DND-41 (cell line): ENCODE results near the gene ARL4A.

Experiments
- ATAC-seq: fragments of 200-7000 bp; cut with Tn5 transposase; 3 replicates; pipeline ENCODE4 v1.9.1; 2021; ENCODE audit warnings: low read depth; ENCODE audit not compliant: insufficient read depth
- DNase-seq: peaks from one replicate; pipeline ENCODE4 v3.0.0-alpha.2; 2020
- H2AFZ ChIP-seq: 2 replicates; pipeline ENCODE4 v1.6.0; 2012; ENCODE audit warnings: low read depth, low read length
- H3K27ac ChIP-seq: 2 replicates; pipeline ENCODE4 v1.5.1; 2012; ENCODE audit warnings: low read length, inconsistent platforms
- H3K27me3 ChIP-seq: fragments of 200-600 bp; sonication (generic); 2 replicates; pipeline ENCODE4 v1.6.0; 2012; ENCODE audit warnings: low read length, mild to moderate bottlenecking, inconsistent platforms; ENCODE audit not compliant: insufficient read depth, poor library complexity
- H3K36me3 ChIP-seq: 2 replicates; pipeline ENCODE4 v1.5.1; 2012; ENCODE audit warnings: low read length, inconsistent platforms; ENCODE audit not compliant: insufficient read depth
- H3K4me1 ChIP-seq: 2 replicates; pipeline ENCODE4 v1.5.1; 2012; ENCODE audit warnings: mild to moderate bottlenecking, low read length; ENCODE audit not compliant: insufficient read depth
- H3K4me2 ChIP-seq: 2 replicates; pipeline ENCODE4 v1.6.0; 2012; ENCODE audit warnings: mild to moderate bottlenecking, moderate library complexity, low read length, inconsistent platforms; ENCODE audit not compliant: insufficient read depth
- H3K4me3 ChIP-seq, 2 experiments: fragments of 200-600 bp in 1 of 2; shearing (Covaris generic) in 1 of 2; 2 replicates each; pipeline ENCODE4 v1.5.1; 2012 to 2016; ENCODE audit warnings: inconsistent platforms in 2 of 2, low read length in 2 of 2, mild to moderate bottlenecking in 2 of 2, low read depth in 1 of 2, moderate library complexity in 1 of 2
- H3K79me2 ChIP-seq: 2 replicates; pipeline ENCODE4 v1.6.0; 2012; ENCODE audit warnings: low read length, inconsistent platforms; ENCODE audit not compliant: insufficient read depth
- H3K9ac ChIP-seq: 2 replicates; pipeline ENCODE4 v1.6.0; 2012; ENCODE audit warnings: low read depth, mild to moderate bottlenecking, inconsistent platforms, low read length, moderate library complexity
- H3K9me3 ChIP-seq: 2 replicates; pipeline ENCODE4 v1.5.1; 2012; ENCODE audit warnings: low read length, moderate library complexity, mild to moderate bottlenecking, inconsistent platforms; ENCODE audit not compliant: insufficient read depth, severe bottlenecking
- H4K20me1 ChIP-seq: 2 replicates; pipeline ENCODE4 v1.6.0; 2012; ENCODE audit warnings: low read length; ENCODE audit not compliant: insufficient read depth
- CTCF ChIP-seq: IDR thresholded peaks from 2 replicates; pipeline ENCODE4 v1.5.1; 2012; ENCODE audit warnings: borderline replicate concordance, low read length, moderate library complexity, mild to moderate bottlenecking; ENCODE audit not compliant: poor library complexity, severe bottlenecking; ENCODE audit errors: extremely low read depth
- EZH2 ChIP-seq: IDR thresholded peaks from 3 replicates; pipeline ENCODE4 v1.6.1; 2012; ENCODE audit warnings: borderline replicate concordance, low read depth, mild to moderate bottlenecking, moderate library complexity, low read length, inconsistent platforms; ENCODE audit not compliant: severe bottlenecking

ARL4A gene

DNA sequence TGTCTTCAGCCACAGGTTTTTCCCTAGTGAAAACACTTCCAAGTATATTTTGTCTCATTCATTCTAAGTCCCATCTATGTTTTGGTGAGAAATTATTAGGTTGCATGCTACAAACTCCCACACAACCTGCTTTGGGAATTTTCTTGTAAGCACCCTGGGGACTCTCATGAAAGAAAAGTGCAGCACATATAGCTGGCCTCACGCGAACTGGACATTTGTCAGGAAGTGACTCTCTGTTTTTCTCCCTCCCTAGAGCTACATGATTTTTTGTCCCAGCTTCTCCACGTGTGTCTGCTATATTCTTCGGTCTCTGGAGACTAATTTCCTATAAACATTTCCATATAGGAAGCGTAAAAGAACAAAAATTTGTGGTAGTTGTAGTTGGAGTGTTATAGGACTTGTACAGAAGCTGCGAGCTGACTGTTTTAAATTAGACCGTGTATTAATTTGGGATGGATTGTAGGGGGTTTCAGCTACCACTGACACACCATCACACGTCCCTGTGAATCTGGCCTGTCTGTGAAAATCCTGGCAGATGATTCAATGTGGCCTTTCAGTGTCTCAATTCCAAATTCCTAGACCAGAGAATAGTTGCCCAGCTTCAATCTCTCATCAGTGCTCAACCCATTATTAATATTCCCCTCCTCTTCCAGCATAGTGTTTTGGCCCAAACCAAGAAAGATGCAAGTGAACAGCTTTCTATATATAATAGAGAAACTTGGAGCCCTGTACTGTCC lies 40.2 kb downstream of the ARL4A start:
- H3K27me3 ChIP-seq, result no peaks in the 10 kb centered on the region
- ATAC-seq (no peak), DNase-seq (no peak)
- no peak overlapping the region for H2AFZ ChIP-seq
- H3K9me3 ChIP-seq, result no peaks in the 10 kb centered on the region
- no peak overlapping the region for H3K4me2 ChIP-seq
- no peaks in the 10 kb centered on the region for H3K36me3 ChIP-seq
- no peaks in the 10 kb centered on the region for H3K79me2 ChIP-seq
- H3K4me1 ChIP-seq, result no peaks in the 10 kb centered on the region
- H4K20me1 ChIP-seq, result no peaks in the 10 kb centered on the region
- H3K9ac ChIP-seq, result no peak overlapping the region
- H3K4me3 ChIP-seq, result no peak overlapping the region
- H3K27ac ChIP-seq, result no peak overlapping the region
- TF ChIP-seq EZH2 (no peak), CTCF (no peak)

DNA sequence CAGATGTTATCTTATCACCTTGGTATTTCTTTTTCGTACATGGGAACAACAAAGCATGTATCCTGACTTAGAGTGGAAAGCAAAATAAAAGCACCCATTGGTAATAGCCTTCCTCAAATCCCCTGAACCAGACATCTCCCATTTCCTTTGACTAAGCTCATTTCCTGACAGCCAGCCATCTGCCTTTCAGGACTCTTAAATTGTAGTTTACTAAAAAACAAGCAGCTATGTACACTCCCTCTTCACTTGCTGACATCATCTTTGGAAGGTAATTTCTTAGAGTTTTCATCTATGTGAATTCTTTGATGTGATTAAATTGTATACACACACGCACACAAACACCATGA lies 40.7 kb downstream of the ARL4A start:
- no peaks in the 10 kb centered on the region for H3K79me2 ChIP-seq
- no peak overlapping the region for H3K9ac ChIP-seq
- H3K4me2 ChIP-seq, result no peak overlapping the region
- ATAC-seq (no peak), DNase-seq (no peak)
- no peak overlapping the region for H3K27ac ChIP-seq
- TF ChIP-seq CTCF (no peak), EZH2 (no peak)
- no peaks in the 10 kb centered on the region for H3K27me3 ChIP-seq
- H3K9me3 ChIP-seq, result no peaks in the 10 kb centered on the region
- no peak overlapping the region for H2AFZ ChIP-seq
- no peak overlapping the region for H3K4me3 ChIP-seq
- H3K4me1 ChIP-seq, result no peaks in the 10 kb centered on the region
- no peaks in the 10 kb centered on the region for H4K20me1 ChIP-seq
- H3K36me3 ChIP-seq, result no peaks in the 10 kb centered on the region

DNA sequence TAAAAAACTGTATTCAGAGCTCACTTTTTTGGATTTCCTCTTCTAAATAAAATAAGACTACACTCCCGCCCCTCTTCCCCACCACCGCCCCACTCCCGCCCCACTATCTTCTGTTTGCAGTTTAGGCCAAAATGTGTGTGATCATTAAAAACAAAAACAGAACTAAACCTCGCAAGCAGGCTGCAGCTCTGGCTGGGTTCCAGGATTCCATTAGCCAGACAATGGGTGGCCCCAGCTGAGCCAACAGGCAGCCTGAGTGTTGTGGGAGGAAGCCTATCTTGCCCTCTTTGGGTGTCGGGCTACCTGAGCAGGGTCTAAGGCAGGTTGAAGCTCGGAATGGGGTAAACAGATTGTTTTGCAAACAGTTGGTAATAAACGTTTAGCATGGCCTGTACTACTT lies 41.7 kb downstream of the ARL4A start:
- no peak for ATAC-seq
- Histone ChIP-seq H3K4me3 (no peak overlapping the region), H3K27ac (no peak overlapping the region), H3K9ac (no peak overlapping the region), H3K36me3 (no peaks in the 10 kb centered on the region), H3K79me2 (no peaks in the 10 kb centered on the region), H3K9me3 (no peaks in the 10 kb centered on the region), H4K20me1 (no peaks in the 10 kb centered on the region), H3K4me1 (no peaks in the 10 kb centered on the region), H2AFZ (no peak overlapping the region), H3K27me3 (no peaks in the 10 kb centered on the region), H3K4me2 (no peak overlapping the region)
- TF ChIP-seq EZH2 (no peak), CTCF (no peak)
- DNase-seq, result no peak

- no peak for TF ChIP-seq EZH2
- TF ChIP-seq CTCF, result no peak
- Histone ChIP-seq H2AFZ (no peak overlapping the region), H3K4me1 (no peaks in the 10 kb centered on the region), H3K4me2 (no peak overlapping the region), H3K36me3 (no peaks in the 10 kb centered on the region), H3K9ac (no peak overlapping the region), H3K27ac (no peak overlapping the region), H3K27me3 (no peaks in the 10 kb centered on the region), H3K9me3 (no peaks in the 10 kb centered on the region), H3K79me2 (no peaks in the 10 kb centered on the region), H3K4me3 (no peak overlapping the region), H4K20me1 (no peaks in the 10 kb centered on the region)
- DNase-seq, result no peak
- ATAC-seq, result no peak
Observed at GRCh38 chr7:12730523-12730922, 43.1 kb downstream of the ARL4A start.
